ENCODE measurements around the gene TLCD1.
A peak's percentile ranks its signal among the peaks of the same experiment; 100 is the strongest.

The TLCD1 gene, protein sequence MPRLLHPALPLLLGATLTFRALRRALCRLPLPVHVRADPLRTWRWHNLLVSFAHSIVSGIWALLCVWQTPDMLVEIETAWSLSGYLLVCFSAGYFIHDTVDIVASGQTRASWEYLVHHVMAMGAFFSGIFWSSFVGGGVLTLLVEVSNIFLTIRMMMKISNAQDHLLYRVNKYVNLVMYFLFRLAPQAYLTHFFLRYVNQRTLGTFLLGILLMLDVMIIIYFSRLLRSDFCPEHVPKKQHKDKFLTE

DNA sequence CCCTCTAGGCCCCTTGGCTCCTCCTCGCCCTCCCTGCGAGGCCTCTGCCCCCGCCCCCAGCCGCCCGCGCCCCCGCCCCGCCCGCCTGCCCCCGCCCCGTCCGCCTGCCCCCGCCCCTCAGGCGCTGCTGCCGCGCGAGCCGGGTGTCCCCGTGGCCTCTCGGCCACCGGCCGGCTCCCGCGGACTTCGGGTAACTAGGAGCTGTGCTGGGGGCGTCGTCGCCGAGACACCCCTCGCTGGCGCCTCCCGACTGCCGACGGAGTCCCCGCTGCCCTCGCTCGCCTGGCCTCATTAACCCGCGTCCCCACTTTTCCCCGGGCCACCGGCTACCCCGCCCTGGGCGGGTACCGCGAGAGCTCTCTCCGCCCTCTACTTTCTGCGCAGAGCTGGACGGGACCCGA lies at the start of gene TLCD1:
Gene TLCD1 (minus strand): TSS at position 8 of the 401 bp plus-strand sequence. CDS start 136 bp downstream, outside the sequence.
- DNase-seq: peak; percentile 68

DNA sequence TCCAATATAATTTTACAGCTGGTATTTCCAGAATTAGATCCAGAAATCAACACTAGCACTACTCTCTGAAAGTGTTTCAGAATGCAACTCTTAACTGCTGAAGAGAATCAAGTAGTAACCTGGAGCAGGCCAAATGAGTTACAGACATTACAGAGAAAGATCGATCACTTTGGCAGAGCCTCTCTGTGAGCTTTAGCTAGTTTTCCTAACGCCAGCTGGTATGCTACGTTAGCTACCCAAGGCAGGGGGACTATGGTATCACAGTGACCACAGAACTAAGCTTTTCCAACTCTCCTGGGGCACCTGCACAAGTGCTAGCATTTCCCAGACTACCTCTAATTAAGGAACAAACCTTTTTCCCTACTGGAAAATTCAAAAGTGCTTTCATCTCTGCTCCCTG lies 48.2 kb upstream of the TLCD1 start:
- DNase-seq: no peak

DNA sequence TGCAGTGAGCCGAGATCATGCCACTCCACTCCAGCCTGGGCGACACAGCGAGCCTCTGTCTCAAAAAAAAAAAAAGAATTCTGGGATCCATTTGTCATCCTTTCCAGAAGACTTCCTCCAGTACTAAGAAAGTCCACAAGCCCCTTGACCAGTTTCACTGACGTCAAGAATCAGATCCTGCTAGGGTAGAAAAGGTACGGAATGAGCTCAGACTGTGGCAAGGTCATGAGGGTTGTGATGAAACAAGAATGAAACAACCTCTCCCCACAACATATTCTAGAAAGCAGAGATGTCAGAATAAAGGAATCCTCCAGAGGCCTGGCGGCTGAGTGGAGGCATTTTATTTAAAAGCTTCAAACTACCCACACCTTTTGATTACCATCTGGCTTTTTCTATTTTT lies 47.7 kb upstream of the TLCD1 start:
- DNase-seq: no peak

DNA sequence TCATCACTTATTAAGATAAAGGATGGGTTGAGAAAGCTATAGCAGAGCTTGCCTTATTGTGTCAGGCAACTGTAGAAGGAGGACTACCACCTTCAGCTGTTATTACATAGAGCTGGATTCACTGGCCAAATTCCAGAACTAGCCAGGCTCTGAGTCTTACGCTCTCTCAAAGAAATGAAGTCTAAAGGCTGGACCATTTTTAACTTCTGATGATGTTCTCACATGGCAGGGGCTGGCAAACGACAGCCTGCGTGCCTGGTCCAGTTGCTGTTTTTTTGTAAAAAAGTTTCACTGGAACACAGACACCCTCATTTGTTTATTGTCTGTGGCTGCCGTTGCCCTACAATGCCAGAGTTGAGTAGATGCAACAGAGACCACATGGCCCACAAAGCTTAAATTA lies 39.0 kb upstream of the TLCD1 start:
- no peak for DNase-seq

DNA sequence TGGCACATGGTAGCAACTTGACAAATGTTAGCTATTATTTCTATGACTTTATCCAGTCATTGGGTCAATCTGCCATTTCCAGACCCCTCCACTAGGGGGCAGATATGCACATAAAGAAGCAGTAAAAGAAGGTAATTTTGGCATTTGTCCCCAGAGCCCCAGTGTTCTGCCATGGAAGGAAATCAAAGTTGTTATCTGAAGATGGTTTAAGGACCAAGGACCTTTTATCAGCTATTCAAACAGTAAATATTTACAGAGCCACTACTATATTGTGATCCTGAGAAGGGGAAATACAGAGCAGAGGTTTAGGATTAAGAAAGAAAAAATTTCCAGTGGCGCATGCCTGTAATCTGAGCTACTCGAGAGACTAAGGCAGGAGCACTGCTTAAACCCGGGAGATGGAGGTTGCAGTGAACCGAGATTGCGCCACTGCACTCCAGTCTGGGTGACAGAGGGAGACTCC lies 37.8 kb upstream of the TLCD1 start:
- peak; percentile 33 for DNase-seq

DNA sequence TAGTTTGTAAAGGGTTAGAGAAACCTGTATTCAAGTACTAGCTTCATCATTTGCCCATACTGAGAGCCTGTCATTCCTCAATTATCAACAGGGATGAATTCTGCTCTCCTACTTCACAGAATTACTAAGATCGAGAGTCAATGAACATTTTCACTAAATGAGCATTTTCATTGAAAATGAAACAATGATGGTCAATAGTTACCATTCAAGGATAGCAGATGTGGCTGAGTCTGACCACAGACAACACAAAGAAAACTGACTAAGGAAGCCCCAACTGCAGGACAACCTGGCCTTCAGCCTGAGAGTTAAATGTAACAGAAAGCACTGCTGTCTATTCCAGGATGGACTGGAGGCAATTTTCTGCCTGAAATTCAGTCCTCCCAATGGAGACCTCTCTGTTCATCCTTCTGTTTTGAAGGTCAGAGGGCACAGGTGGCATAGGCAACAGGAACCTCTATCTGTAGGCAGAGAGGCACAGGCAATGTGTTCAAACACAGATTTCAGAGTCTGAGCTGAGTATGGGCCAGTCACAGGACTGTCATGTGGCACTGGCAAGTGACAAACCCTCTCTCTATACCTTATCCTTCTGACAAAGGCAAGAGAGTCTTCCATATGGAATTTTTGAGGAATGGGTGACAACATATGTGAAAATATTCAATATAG lies 37.2 kb upstream of the TLCD1 start:
- DNase-seq: no peak

DNA sequence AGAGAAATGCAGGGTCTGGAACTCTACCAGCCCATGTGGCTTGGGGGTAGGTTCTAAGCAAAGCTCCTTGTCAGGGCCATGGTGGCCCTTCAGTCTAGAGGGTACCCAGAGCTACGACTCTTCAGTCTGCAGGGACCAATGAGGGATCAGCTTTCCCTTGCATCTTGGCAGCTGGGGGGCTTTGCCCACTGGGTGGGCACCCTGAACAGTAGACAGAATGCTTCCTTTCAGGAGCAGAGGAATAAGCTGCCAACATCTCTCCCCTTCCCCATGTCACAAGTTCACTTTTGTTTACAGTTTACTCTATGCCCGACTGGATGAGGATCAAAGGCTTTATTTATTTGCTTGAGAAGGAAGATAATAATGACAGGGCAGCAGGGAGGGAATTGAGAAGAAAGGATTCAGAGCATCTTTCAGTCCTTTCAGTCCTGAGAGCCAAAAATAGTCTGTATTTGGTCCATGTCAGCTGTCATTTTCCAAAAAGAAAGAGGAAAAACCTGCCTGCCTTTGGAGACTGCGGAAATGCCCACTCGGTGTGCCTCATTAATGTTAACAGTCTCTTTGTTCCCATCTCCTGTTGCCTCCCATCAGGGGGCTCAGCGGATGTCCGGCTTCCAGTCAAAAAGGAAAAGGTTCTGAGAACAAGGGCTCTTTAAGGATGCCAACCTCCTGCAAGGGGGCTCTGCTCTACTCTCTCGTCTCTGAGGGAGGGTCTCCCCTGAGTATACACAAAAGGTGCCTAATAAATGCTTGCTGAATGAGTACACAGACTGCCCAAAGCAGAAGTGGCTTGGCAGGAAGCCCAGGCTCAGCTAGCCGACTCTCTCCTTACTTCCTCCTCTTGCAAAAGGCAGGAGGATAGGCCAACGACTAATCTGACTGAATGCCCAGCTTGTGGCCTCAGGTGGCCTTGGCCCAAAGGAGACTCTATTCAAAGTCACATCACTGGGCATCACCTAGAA lies 34.8 kb upstream of the TLCD1 start:
- no peak for DNase-seq

DNA sequence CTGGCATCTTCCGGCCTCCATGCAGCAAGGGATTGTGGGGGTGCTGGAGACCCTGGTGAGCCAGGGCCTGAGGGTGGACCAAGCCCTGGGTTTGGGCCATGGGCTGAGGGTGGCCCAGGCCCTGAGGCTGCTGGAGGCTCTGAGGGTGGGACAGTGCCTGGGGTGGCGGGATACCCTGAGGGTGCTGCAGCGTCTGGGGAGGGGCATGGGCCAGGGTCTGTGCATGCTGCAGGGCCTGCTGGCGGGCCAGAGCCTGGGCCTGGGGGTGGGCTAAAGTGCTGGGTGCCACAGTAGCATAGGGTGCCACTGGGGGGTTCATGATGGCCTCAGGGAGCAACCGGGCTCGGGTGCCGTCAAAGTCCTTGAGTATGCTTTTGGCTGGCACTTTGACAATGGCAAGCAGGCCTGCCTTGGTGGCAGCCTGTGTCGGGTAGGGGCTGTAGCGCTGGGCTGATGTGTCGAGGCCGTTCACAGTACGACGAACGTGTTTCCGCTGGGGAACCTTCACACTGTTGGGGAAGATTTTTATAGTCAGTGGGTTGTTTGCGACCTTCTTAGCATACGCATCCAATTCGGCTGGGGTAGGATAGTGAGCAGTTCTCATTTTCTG lies 33.3 kb upstream of the TLCD1 start:
- DNase-seq: no peak

DNA sequence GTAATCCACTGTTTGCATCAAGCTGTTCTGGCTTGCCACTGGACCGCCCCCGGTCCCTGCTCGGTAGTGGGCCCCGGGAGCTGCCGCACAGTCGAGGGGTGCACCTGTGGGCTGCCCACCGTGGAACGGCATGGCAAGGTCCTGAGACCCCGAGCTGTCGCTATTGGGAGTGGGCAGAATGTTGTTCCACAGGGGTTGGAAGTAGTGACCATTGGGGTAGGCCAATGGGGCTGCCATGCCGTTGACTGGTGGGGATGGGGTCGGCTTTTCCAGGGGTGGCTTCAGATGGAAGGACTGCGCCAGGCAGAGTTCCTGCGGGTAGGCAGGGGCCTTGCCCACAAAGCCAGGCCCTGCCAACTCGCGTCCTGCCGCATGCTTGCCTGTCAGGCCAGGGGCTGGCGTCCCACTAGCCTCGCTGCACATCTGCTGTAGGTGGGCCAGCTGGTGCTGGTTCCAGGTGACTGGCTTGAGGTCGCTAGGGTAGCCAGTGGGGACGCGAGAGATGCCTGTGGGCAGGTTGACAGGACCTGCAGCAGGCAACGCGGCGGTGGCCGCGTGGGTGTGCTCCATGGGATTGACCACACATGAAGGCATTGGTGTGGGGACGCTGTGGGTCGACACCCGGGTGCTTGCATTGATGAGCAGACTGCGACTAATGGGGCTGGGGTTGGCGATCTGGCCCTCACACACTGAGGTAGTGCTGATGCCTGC lies 32.5 kb upstream of the TLCD1 start:
- no peak for DNase-seq

DNA sequence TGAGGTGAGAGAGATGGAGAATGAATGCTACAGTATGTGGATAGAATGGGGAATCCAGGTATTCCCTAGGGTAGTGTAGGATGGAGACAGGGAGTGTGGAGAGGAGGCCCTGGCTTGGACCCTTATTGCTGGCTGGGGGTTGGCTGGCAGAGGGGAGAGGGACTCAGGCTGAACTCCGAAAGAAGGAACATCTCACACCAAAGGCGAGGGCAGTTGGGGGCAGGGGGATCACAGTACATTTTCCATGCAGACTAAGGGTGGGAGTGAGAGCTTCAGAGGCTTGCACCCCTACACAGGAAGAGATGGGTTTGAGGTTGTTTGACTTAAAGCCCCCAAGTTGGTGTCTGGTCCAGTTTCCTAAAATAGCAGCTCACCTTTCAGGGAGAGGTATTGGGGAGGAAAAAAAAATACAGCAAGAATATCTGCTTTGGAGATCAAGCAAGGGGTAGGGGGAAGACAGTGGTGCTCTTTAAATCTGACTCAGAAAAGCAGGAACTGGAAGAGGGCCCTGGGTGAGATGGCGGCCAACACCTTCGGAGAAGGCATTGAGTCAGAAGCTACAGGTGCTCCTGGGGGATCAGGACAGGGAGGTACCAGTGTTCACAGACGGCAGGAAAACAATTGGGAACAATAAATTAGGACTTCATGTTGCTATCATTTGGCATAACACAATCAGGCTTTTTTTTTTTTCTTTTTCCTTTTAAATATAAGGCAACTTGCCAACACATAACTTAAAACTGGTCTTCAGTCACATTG lies 30.2 kb upstream of the TLCD1 start:
- no peak for DNase-seq

DNA sequence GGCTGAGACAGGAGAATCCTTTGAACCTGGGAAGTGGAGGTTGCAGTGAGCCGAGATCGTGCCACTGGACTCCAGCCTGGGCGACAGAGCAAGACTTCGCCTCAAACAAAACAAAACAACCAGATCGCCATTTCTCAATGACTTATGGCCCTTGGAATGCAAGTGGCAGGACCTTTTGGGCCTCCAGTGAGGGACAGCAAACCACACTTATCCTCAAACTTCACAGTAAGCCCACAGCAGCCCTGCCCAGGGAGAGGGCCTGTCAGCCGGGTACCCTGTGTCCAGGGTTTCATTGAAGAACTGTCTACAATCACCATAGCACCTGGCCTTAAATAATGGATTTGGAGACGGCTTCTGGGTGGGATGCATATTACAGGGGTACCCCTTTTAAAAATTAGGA lies 29.5 kb upstream of the TLCD1 start:
- no peak for DNase-seq

DNA sequence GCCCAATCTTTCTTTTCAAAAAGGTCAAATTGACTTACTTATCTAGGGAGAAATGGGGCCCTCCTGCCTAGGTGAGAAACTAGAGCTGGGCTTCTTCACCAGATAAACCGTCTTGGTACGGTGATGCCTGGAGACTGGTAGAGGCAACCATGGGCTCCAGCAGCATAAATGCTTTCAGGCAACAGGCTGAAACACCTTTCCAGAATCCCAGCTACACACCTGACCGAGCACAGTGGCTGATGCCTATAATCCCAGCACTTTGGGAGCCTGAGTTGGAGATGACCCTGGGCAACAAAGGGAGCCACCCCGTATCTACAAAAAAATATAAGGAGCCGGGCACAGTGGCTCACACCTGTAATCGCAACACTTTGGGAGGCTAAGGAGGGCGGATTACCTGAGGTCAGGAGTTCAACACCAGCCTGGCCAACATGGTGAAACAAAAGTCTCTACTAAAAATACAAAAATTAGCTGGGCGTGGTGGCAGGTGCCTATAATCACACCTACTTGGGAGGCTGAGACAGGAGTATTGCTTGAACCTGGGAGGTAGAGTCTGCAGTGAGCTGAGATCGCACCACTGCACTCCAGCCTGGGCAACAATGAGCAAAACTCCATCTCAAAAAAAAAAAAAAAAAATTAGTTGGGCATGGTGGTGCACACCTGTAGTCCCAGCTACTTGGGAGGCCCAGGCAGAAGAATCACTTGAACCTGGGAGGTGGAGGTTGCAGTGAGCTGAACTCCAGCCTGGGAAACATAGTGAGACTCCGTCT lies 25.8 kb upstream of the TLCD1 start:
- DNase-seq: no peak

DNA sequence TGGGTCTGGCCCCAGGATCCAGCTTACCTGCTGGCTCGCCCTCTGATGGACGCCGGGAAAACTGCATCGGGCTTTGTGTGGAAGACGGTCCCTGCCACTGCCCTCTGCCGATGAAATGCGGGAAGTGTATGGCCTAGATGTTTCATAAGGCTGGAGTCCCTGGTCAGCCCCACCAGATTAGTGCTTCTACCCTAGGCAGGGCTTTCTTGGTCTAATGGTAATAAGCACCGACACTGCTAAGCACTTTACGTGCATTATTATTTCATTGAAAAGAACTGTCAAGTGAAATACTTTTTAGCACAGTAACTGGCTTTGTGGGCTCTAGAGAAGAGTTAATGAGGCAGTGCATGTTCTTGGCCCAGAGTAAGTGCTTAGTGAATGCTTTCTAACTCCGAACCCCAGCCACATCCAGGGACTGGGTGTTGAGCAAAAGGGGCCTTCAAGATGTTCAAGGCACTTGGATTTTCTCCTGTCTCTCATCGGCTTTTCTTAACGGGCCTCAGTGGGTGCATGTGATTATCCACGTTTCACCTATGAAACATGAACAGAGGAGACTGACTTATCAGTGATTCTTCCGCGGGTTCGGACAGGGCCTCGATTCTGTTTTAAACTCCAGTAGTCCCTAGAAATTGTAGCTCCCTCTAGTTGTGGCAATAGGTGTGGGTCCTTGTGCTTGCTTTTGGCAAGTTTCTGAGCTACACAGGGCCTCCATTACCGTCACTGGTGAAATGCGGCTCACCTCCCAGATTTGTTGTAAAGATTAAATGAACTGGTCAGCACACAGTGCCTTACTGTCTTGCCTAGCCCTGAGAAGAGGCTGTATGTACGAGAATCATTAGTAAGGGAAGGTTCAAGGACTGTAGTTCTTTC lies 24.4 kb upstream of the TLCD1 start:
- peak; percentile 96 for DNase-seq

DNA sequence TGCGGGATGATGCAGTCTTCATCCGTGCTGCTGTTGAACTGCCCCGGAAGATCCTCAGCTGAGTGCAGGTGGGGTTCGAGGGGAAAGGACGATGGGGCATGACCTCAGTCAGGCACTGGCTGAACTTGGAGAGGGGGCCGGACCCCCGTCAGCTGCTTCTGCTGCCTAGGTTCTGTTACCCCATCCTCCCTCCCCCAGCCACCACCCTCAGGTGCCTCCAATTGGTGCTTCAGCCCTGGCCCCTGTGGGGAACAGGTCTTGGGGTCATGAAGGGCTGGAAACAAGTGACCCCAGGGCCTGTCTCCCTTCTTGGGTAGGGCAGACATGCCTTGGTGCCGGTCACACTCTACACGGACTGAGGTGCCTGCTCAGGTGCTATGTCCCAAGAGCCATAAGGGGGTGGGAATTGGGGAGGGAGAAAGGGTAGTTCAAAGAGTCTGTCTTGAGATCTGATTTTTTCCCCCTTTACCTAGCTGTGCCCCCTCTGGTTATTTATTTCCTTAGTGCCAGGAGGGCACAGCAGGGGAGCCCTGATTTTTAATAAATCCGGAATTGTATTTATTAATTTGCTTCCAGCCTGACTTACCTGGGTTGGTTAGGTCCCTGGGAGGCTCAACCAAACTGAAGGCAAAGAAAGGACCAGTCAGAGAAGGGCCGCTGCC lies 23.6 kb upstream of the TLCD1 start:
- no peak for DNase-seq

DNA sequence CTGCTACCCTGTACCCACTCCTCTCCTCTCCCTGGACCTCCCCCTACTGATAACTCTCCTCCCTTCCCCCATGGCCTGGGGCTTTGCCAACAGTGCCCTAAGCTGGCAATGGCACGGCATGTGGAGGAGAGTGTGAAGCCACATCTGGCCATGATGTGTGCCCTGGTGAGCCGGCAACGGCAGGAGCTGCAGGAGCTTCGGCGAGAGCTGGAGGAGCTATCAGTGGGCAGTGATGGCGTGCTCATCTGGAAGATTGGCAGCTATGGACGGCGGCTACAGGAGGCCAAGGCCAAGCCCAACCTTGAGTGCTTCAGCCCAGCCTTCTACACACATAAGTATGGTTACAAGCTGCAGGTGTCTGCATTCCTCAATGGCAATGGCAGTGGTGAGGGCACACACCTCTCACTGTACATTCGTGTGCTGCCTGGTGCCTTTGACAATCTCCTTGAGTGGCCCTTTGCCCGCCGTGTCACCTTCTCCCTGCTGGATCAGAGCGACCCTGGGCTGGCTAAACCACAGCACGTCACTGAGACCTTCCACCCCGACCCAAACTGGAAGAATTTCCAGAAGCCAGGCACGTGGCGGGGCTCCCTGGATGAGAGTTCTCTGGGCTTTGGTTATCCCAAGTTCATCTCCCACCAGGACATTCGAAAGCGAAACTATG lies 23.0 kb upstream of the TLCD1 start:
- DNase-seq: no peak

DNA sequence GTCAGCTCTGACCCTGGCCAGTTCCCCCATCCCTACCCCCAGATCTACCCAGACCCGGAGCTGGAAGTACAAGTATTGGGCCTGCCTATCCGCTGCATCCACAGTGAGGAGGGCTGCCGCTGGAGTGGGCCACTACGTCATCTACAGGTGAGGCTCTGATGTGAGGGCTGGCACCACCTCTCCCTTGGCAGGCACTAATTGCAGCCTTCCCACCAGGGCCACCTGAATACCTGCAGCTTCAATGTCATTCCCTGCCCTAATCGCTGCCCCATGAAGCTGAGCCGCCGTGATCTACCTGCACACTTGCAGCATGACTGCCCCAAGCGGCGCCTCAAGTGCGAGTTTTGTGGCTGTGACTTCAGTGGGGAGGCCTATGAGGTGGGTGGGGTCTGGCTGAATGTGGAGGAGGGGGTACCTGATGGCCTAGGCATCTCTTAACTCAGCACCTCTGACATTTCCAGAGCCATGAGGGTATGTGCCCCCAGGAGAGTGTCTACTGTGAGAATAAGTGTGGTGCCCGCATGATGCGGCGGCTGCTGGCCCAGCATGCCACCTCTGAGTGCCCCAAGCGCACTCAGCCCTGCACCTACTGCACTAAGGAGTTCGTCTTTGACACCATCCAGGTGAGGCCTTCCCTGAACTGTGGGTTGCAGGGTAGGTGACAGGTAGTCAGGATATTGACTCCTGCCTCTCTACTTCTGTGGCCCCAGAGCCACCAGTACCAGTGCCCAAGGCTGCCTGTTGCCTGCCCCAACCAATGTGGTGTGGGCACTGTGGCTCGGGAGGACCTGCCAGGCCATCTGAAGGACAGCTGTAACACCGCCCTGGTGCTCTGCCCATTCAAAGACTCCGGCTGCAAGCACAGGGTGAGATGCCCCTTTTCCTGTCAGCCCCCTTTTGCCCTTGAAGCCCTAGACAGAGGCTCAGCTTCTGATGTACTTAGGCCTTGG lies 22.0 kb upstream of the TLCD1 start:
- DNase-seq: no peak

DNA sequence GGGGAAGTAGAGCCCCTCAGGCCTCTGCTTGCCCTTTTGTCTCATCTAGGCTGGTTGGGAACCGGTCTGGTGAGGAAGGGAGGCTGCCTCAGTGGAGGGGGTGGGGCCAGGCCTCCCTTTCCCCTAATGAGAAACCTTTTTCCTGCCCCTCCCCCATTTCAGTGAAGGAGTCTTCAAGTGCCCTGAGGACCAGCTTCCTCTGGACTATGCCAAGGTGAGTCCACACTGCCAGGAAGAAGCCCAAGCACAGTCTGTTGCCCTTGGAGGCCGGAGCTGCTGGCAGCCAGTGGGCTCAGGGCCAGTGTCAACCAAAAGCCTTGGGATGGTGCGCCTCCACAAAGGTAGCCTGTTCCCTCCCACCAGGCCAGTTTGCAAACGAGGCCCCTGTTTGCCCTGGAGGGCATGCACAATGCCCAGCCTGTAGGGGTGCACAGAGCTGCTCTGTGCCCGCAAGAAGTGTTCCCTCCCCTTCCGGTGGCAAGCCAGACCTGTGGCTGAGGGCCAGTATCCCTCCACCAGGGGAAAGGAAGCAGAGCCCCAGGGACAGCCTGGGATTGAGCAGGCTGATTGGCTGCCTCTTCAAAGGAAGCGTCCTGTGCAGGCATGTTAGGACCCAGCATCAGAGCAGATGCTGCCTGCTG lies 21.1 kb upstream of the TLCD1 start:
- no peak for DNase-seq
